Parathyroid adenoma (tissue), 2 donors: ENCODE measurements around the gene ZBTB46.

Source experiments
- H2AFZ ChIP-seq: fragments of 300-600 bp; sonication (generic); one replicate; pipeline ENCODE4 v1.7.0; 2017; ENCODE audit warnings: antibody characterized with exemption, mild to moderate bottlenecking
- H3K27ac ChIP-seq: fragments of 300-600 bp; sonication (generic); one replicate; pipeline ENCODE4 v1.7.0; 2017
- H3K27me3 ChIP-seq: fragments of 300-600 bp; sonication (generic); one replicate; pipeline ENCODE4 v1.7.0; 2017; ENCODE audit warnings: low read length; ENCODE audit not compliant: control insufficient read depth, insufficient read depth
- H3K36me3 ChIP-seq: fragments of 300-600 bp; sonication (generic); one replicate; pipeline ENCODE4 v1.7.0; 2017; ENCODE audit warnings: low read length; ENCODE audit not compliant: control insufficient read depth, insufficient read depth
- H3K4me1 ChIP-seq: fragments of 300-600 bp; sonication (generic); one replicate; pipeline ENCODE4 v1.7.0; 2017; ENCODE audit warnings: control low read depth
- H3K4me2 ChIP-seq: fragments of 300-600 bp; sonication (generic); one replicate; pipeline ENCODE4 v1.7.0; 2017; ENCODE audit warnings: low read length
- H3K4me3 ChIP-seq: fragments of 300-600 bp; sonication (generic); one replicate; pipeline ENCODE4 v1.7.0; 2017; ENCODE audit warnings: low read depth, low read length
- H3K79me2 ChIP-seq: fragments of 300-600 bp; sonication (generic); one replicate; pipeline ENCODE4 v1.7.0; 2017; ENCODE audit warnings: control low read depth
- H3K9ac ChIP-seq: fragments of 300-600 bp; sonication (generic); one replicate; pipeline ENCODE4 v1.7.0; 2017; ENCODE audit warnings: mild to moderate bottlenecking
- H3K9me3 ChIP-seq: fragments of 300-600 bp; sonication (generic); one replicate; pipeline ENCODE4 v1.7.0; 2017; ENCODE audit warnings: low read length; ENCODE audit not compliant: control insufficient read depth
- CTCF ChIP-seq: fragments of 300-600 bp; sonication (generic); IDR thresholded peaks from one replicate; pipeline ENCODE4 v1.7.0; 2017; ENCODE audit warnings: antibody characterized with exemption, mild to moderate bottlenecking
- donor health status: primary hyperparathyroidism.

ZBTB46 gene

GRCh38 chr20:63864978-63865640, 34.0 kb upstream of the ZBTB46 start, which contains the start of gene TPD52L2:
TPD52L2 (plus strand) TSS chr20:63865270; CDS start chr20:63865366, 96 bp downstream.
- Histone ChIP-seq H3K79me2 (peaks cover 33% of the 10 kb centered on the region), H3K4me1 (peaks cover 5% of the 10 kb centered on the region), H3K27ac (peak within 1 kb of the TSS; percentile 77), H3K4me3 (peak within 1 kb of the TSS; percentile 93), H2AFZ (peak within 1 kb of the TSS; percentile 96), H3K36me3 (no peaks in the 10 kb centered on the region), H3K27me3 (no peaks in the 10 kb centered on the region), H3K4me2 (peak within 1 kb of the TSS; percentile 93), H3K9ac (peak within 1 kb of the TSS; percentile 90), H3K9me3 (no peaks in the 10 kb centered on the region)
- TF ChIP-seq CTCF, result no peak

- Histone ChIP-seq H3K27ac (peak overlapping the region; percentile 77), H3K79me2 (peaks cover 32% of the 10 kb centered on the region), H3K4me1 (peaks cover 5% of the 10 kb centered on the region), H3K27me3 (no peaks in the 10 kb centered on the region), H3K4me2 (peak overlapping the region; percentile 84), H3K36me3 (no peaks in the 10 kb centered on the region), H3K9me3 (no peaks in the 10 kb centered on the region), H3K4me3 (peak overlapping the region; percentile 93), H2AFZ (peak overlapping the region; percentile 72), H3K9ac (no peak overlapping the region)
- TF ChIP-seq CTCF, result no peak
Observed at GRCh38 chr20:63864545-63864977, 33.5 kb upstream of the ZBTB46 start.

GRCh38 chr20:63863798-63864544, 32.9 kb upstream of the ZBTB46 start:
- peak overlapping the region; percentile 72 for H2AFZ ChIP-seq
- H3K4me1 ChIP-seq, result peaks cover 5% of the 10 kb centered on the region
- H3K79me2 ChIP-seq, result peaks cover 27% of the 10 kb centered on the region
- peak overlapping the region; percentile 84 for H3K4me2 ChIP-seq
- no peaks in the 10 kb centered on the region for H3K36me3 ChIP-seq
- peak overlapping the region; percentile 93 for H3K4me3 ChIP-seq
- no peak overlapping the region for H3K9ac ChIP-seq
- peak overlapping the region; percentile 77 for H3K27ac ChIP-seq
- TF ChIP-seq CTCF, result peak; percentile 86
- no peaks in the 10 kb centered on the region for H3K9me3 ChIP-seq
- H3K27me3 ChIP-seq, result no peaks in the 10 kb centered on the region

- H3K9me3 ChIP-seq, result no peaks in the 10 kb centered on the region
- peak overlapping the region; percentile 93 for H3K4me3 ChIP-seq
- peak overlapping the region; percentile 72 for H2AFZ ChIP-seq
- H3K27me3 ChIP-seq, result no peaks in the 10 kb centered on the region
- no peak overlapping the region for H3K9ac ChIP-seq
- peak overlapping the region; percentile 84 for H3K4me2 ChIP-seq
- no peaks in the 10 kb centered on the region for H3K36me3 ChIP-seq
- peaks cover 21% of the 10 kb centered on the region for H3K79me2 ChIP-seq
- H3K4me1 ChIP-seq, result peaks cover 9% of the 10 kb centered on the region
- TF ChIP-seq CTCF, result no peak
- H3K27ac ChIP-seq, result peak overlapping the region; percentile 77
Observed at GRCh38 chr20:63863021-63863797, 32.1 kb upstream of the ZBTB46 start.
